K562 (cell line): ENCODE results near the gene GFRA4.

Experiments
- BHLHE40 ChIP-seq: IDR thresholded peaks from 2 replicates; pipeline ENCODE4 v1.6.1; 2011; ENCODE audit warnings: low read length, improper control_type of control experiment
- FOXK2 ChIP-seq, 2 experiments: fragments of 450-650 bp; IDR thresholded peaks in 1 of 2; conservative IDR thresholded peaks in 1 of 2; 2 replicates each; pipeline ENCODE4 v1.6.1; 2016; ENCODE audit warnings: low read depth in 2 of 2, mild to moderate bottlenecking in 1 of 2
- POLR2A ChIP-seq: fragments of 450-650 bp; conservative IDR thresholded peaks from 2 replicates; pipeline ENCODE4 v1.6.1; 2016
- SRSF1 ChIP-seq: fragments of 200-400 bp; formaldehyde crosslinking; IDR thresholded peaks from 2 replicates; pipeline ENCODE4 v1.6.1; 2017; ENCODE audit warnings: mild to moderate bottlenecking, low read depth, low read length, moderate library complexity
- THRAP3 ChIP-seq: fragments of 450-650 bp; IDR thresholded peaks from 2 replicates; pipeline ENCODE4 v1.6.1; 2016; ENCODE audit warnings: mild to moderate bottlenecking, inconsistent platforms, borderline replicate concordance
- TF ChIP-seq, protein P1 (sequence below): sonication (generic); formaldehyde crosslinking; IDR thresholded peaks from 2 replicates; pipeline ENCODE4 v1.8.0; 2022; ENCODE audit warnings: missing genetic modification reagents, mild to moderate bottlenecking, borderline replicate concordance
- TF ChIP-seq, protein P2 (sequence below): sonication (generic); formaldehyde crosslinking; IDR thresholded peaks from 2 replicates; pipeline ENCODE4 v1.9.0; 2022; ENCODE audit warnings: mild to moderate bottlenecking, missing genetic modification reagents
- TF ChIP-seq, protein P3 (sequence below): sonication (generic); formaldehyde crosslinking; IDR thresholded peaks from 2 replicates; pipeline ENCODE4 v1.8.1; 2023; ENCODE audit warnings: mild to moderate bottlenecking, missing genetic modification reagents

- TF ChIP-seq BHLHE40 (no peak), POLR2A (no peak), THRAP3 (no peak), SRSF1 (no peak), FOXK2 (conservative IDR thresholded peaks at IDR 0.05 in 1 of 2, IDR thresholded peaks at IDR 0.05 in 1 of 2; ENCODE audit: low read depth in 2 of 2) (no peak)
- TF ChIP-seq, protein P1, sequence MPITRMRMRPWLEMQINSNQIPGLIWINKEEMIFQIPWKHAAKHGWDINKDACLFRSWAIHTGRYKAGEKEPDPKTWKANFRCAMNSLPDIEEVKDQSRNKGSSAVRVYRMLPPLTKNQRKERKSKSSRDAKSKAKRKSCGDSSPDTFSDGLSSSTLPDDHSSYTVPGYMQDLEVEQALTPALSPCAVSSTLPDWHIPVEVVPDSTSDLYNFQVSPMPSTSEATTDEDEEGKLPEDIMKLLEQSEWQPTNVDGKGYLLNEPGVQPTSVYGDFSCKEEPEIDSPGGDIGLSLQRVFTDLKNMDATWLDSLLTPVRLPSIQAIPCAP: no peak
- TF ChIP-seq, protein P2, sequence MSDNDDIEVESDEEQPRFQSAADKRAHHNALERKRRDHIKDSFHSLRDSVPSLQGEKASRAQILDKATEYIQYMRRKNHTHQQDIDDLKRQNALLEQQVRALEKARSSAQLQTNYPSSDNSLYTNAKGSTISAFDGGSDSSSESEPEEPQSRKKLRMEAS: no peak
- TF ChIP-seq, protein P3, sequence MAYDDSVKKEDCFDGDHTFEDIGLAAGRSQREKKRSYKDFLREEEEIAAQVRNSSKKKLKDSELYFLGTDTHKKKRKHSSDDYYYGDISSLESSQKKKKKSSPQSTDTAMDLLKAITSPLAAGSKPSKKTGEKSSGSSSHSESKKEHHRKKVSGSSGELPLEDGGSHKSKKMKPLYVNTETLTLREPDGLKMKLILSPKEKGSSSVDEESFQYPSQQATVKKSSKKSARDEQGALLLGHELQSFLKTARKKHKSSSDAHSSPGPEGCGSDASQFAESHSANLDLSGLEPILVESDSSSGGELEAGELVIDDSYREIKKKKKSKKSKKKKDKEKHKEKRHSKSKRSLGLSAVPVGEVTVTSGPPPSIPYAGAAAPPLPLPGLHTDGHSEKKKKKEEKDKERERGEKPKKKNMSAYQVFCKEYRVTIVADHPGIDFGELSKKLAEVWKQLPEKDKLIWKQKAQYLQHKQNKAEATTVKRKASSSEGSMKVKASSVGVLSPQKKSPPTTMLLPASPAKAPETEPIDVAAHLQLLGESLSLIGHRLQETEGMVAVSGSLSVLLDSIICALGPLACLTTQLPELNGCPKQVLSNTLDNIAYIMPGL (CRISPR knock-in tag): no peak
These were observed 23.2 kb upstream of the GFRA4 start for GRCh38 chr20:3686421-3686820.
